NOMO-1 treated with dmso at 0.1 percent for 144 hours (cell line): ENCODE measurements around the gene SULT6B1.

Source experiments
- DNase-seq: peaks from one replicate; lab custom pipeline; 2025; ENCODE audit not compliant: unreplicated experiment; lab: John Stamatoyannopoulos, UW

SULT6B1 gene

DNA sequence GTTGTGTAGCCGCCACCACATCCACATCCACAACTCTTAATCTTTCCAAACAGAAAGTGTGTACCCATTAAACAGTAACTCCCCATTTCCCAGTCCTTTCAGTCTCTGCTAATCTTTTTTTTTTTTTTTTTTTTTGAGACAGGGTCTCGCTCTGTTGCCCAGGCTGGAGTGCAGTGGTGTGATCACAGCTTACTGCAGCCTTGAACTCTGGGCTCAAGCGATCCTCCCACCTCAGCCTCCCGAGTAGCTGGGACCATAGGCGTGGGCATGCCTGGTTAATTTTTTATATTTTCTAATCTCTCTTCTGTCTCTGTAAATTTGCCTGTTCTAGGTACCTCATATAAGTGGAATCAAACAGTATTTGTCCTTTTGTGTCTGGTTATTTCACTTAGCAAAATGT, 35.2 kb downstream of the SULT6B1 start:
- DNase-seq = no peak

DNA sequence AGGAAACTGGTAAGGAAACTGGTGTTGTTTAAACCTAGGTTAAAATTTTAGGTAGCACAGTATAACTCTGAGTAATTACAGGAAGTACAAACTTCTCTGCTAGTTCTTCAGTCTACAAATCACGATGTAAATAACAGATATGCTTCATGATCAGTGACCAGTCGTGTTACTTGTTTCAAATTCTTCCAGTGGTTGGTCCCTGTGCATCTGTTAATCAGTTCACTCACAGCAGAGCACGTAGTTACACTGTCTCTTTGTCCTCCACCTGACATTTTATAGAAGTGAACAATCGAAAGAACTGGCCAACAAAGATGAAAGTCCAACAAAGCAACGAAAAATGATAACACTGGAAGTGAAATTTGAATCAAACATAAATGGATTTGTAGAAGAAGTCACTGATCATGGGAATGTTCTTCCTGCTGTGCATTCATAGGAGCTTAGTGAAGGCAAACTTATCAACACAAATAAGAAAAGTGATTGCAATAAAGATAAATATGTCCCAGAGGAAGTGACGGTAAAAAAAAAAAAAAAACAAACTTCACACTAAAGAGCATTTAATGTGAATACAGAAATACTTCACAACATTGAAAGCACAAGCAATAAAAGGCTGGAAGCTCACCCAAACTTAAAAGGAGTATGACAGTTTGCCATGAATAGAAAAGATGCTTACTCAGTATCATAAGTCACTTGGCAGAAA, 38.7 kb downstream of the SULT6B1 start:
- DNase-seq = no peak

DNA sequence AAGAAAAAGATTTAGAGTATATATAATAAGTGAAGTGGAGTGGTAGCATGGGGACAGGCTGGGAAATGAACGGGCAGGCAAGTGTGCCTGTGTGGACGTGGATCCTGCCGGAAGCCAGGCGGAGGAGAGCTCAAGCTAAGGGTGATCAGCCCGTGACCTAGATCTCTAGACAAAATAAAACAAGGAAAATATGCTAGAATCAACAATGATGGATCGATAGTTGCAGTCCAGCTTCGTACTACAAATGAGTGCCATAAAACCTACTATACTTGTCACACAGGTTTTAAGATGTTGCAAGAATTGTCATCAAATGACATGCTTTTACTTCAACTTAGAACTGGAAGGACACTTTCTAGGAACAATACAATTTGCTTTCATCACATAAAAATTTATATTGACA, 40.1 kb downstream of the SULT6B1 start:
- no peak for DNase-seq

DNA sequence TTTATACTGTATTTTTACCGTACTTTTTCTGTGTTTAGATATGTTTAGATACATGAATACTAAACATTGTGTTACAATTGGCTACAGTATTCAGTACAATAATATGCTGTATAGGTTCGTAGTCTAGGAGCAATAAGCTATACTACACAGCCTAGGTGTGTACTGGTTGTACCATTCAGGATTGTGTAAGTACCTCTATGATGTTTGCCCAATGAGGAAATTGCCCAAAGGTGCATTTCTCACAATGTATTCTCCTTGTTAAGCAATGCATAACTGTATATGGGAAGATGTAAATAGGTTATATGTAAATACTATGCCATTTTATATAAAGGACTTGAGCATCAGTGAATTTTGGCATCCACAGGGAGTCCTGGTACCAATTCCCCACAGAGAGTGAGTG, 42.4 kb downstream of the SULT6B1 start:
- no peak for DNase-seq

DNA sequence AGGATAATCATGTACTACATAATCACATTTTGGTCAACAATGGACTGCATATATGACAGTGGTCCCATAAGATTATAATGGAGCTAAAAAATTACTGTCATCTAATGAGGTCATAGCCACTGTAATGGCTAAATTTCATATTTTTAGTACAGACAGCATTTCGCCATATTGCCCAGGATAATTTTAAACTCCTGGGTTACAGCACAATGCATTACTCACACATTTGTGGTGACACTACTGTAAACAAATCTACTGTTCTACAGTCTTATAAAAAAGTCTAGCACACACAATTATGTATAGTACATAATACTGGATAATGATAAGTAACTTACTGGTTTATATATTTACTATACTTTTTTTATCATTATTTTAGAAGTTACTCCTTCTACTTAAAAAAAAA, 44.5 kb downstream of the SULT6B1 start:
- DNase-seq = no peak

DNA sequence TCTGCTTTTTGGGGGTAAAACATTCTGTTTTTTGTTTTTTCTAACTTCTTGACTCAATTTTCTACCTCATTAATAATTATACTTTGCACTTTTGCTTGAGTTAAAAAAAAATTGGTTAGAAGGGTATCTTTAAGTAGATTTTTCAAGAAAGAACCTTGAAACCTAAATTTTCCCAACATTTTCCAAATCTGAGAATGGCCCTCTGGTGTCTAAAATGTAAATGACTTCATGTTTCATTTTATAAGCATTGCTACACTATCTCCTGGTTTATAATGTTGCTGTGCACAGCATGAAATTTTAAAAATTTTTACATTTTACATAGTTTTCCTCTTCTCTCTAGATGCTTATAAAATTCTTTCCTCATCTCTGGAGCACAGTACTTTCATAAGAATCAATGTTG, 45.9 kb downstream of the SULT6B1 start:
- DNase-seq = no peak

DNA sequence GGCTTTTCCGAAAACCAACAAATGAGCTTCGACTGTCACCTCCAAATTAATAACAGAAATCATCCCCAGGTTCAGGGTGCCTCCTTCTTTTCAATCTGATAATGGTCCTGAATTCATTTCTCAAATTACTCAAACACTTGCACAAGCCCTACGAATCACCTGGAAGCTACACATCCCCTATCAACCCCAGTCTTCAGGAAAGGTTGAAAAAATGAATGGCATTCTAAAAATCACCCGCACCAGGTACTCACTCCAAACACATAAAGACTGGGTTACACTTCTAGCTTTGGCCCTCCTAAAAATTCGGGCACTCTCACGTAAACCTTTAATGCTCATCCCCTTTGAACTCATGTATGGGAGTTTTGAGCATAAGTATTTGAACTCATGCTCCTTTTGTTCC, 55.6 kb downstream of the SULT6B1 start:
- no peak for DNase-seq

DNA sequence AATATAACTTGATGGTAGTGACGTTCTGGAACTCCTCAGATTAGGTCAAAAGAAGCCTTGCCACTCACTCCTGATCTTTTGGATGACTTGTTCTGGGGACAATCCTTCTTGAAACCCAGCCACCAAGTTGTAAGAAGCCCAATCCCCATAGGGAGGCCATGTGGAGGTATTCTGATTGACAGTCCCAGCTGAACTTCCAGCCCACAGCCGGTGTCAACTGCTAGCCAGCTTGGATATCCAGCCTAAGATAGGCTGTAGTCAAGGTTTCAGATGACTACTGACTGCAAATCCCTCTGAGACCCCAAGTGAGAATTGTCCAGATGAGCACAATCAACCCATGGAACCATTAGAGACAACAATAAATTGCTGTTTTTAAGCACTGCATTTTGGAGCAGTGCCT, 63.1 kb downstream of the SULT6B1 start:
- no peak for DNase-seq

DNA sequence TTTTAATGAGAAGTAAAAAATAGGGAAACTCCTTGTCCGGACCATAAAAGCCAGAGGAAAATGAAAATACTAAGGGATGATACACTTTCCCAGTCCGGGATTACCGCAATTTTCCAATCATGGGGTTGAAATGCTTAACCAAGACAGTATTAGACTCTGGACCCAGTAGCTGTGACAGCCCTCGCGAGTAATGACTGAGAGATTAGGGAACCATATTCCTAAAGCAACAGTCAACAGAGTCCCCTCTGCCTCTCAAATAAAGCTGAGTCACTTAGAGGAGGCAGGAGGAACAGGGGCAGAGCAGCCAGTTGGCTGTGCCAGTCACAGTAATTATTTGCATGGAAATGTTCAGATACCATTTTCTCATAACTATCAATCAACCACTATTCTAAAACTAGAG, 69.3 kb downstream of the SULT6B1 start:
- no peak for DNase-seq
